Measurements from ENCODE around the gene CUL1.

Gene CUL1

GRCh38 chr7:148694631-148695030 is 4.1 kb upstream of the CUL1 start:
- no peak for DNase-seq (ENCODE audit: low read depth in 2 of 2)
- H3K4me3 ChIP-seq (replicated peaks in 1 of 2; ENCODE audit: low read depth in 2 of 2, low read length in 2 of 2): no peak overlapping the region
- TF ChIP-seq CTCF (IDR thresholded peaks at IDR 0.05; ENCODE audit: low read depth, low read length): no peak

DNA sequence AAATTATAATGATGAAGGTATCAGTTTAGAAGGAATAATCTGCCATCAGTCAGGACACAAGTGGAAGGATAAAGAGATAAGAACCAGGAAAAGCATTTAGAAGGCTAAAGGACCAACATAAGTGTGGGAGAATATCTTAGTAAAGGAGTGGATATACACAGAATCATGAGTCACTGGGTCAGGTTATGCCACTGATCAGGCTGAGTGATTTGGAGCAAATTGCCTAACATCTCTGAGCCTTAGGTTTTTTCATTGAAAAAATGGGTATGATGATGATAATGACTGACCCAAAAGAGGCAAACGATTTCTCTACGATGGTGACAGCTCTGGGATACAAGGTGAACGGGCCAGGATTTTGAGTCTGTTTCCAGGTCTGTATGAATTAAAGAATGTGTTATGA is 2.8 kb upstream of the CUL1 start:
- no peak for TF ChIP-seq CTCF (IDR thresholded peaks at IDR 0.05; ENCODE audit: low read depth, low read length)
- peak in 1 of 2 donors; percentile 13 for DNase-seq (ENCODE audit: low read depth in 2 of 2)
- no peak overlapping the region for H3K4me3 ChIP-seq (replicated peaks in 1 of 2; ENCODE audit: low read depth in 2 of 2, low read length in 2 of 2)

GRCh38 chr7:148696787-148697186 is 1.9 kb upstream of the CUL1 start:
- no peak for TF ChIP-seq CTCF (IDR thresholded peaks at IDR 0.05; ENCODE audit: low read depth, low read length)
- no peak for DNase-seq (ENCODE audit: low read depth in 2 of 2)
- H3K4me3 ChIP-seq (replicated peaks in 1 of 2; ENCODE audit: low read depth in 2 of 2, low read length in 2 of 2): no peak overlapping the region

GRCh38 chr7:148697256-148698006 is 1.3 kb upstream of the CUL1 start:
- peak overlapping the region; percentile 78 for H3K4me3 ChIP-seq (replicated peaks in 1 of 2; ENCODE audit: low read depth in 2 of 2, low read length in 2 of 2)
- peak; percentile 75 to 79 for DNase-seq (ENCODE audit: low read depth in 2 of 2)
- TF ChIP-seq CTCF (IDR thresholded peaks at IDR 0.05; ENCODE audit: low read depth, low read length): no peak

DNA sequence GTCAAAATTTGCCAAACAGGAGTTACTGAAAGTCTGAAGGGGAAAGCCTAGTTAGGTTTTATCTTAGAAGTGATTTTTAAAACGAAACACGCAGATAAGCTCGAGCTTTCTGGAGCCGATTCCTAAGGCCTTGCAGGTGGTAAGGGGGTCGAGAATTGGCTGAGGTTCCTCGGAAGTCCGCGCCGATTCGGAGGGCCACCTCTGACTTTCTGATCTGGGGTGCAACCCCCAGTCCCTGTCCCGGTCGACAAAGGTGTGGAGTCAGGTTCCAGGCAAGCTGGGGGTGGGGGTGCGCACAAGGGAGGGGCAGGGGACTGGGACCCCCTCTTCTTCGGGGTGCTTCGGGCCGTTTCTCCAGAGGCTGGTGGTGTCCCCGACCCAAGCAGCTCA is 701 bp upstream of the CUL1 start:
- peak overlapping the region; percentile 78 for H3K4me3 ChIP-seq (replicated peaks in 1 of 2; ENCODE audit: low read depth in 2 of 2, low read length in 2 of 2)
- TF ChIP-seq CTCF (IDR thresholded peaks at IDR 0.05; ENCODE audit: low read depth, low read length): no peak
- DNase-seq (ENCODE audit: low read depth in 2 of 2): peak in 1 of 2 donors; percentile 10

GRCh38 chr7:148699024-148699781 is 500 bp downstream of the CUL1 start:
- H3K4me3 ChIP-seq (replicated peaks in 1 of 2; ENCODE audit: low read depth in 2 of 2, low read length in 2 of 2): peak overlapping the region; percentile 78
- TF ChIP-seq CTCF (IDR thresholded peaks at IDR 0.05; ENCODE audit: low read depth, low read length): no peak
- peak; percentile 58 to 70 for DNase-seq (ENCODE audit: low read depth in 2 of 2)

Measured in cardiac fibroblast (primary cell).